Measurements from ENCODE around the gene RAET1G.

RAET1G gene

DNA sequence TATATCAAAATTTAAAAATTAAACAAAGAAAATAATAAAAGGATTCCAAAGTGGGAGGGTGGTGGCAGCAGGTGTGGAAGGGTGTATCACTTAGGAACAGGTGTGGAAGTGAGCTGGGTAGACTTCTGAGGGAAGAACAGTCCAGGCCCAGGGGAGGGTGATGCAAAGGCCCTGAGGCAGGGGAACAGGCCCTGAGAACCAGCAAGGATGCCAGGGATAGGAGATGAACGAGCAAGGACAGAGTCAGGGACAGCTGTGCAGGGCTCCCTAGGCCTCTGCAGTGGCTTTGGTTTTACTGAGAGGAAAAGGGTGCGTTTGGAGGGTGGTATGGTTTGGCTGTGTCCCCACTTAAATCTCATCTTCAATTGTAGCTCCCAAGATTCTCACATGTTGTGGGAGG lies 15.6 kb downstream of the RAET1G start:
- no peak overlapping the region for H2AFZ ChIP-seq (ENCODE audit: low read length)
- peaks cover 0 to 14% (median 0%) of the 10 kb centered on the region in 3 experiments for H3K27me3 ChIP-seq (ENCODE audit: control insufficient read depth in 3 of 3, insufficient read depth in 3 of 3, low read depth in 1 of 3, low read length in 3 of 3)
- H3K36me3 ChIP-seq (replicated peaks in 1 of 2; ENCODE audit: control insufficient read depth in 2 of 2, insufficient read depth in 2 of 2, low read length in 2 of 2) = no peaks in the 10 kb centered on the region
- H2BK12ac ChIP-seq (ENCODE audit: low read length) = no peak overlapping the region
- no peaks in the 10 kb centered on the region for H3K4me1 ChIP-seq (ENCODE audit: control insufficient read depth in 2 of 2, insufficient read depth in 1 of 2, low read depth in 1 of 2, low read length in 2 of 2)
- H2AK5ac ChIP-seq (ENCODE audit: low read depth, low read length) = no peak overlapping the region
- H3K14ac ChIP-seq (ENCODE audit: low read length) = no peak overlapping the region
- H3K23ac ChIP-seq (ENCODE audit: low read depth, low read length, poor library complexity) = no peak overlapping the region
- no peak for DNase-seq (ENCODE audit: low spot score)
- no peak overlapping the region for H3K4me2 ChIP-seq (ENCODE audit: insufficient read depth, low read length, poor library complexity, severe bottlenecking)
- no peak overlapping the region for H2BK5ac ChIP-seq (ENCODE audit: low read length)
- H2BK15ac ChIP-seq (ENCODE audit: low read length) = no peak overlapping the region
- H3K9ac ChIP-seq (ENCODE audit: low read depth, low read length, poor library complexity) = no peak overlapping the region
- H3K18ac ChIP-seq (ENCODE audit: low read length) = no peak overlapping the region
- H3K9me3 ChIP-seq (replicated peaks in 1 of 2; ENCODE audit: control insufficient read depth in 2 of 2, insufficient read depth in 1 of 2, low read depth in 1 of 2, low read length in 2 of 2) = peaks cover 0 to 8% of the 10 kb centered on the region in 2 donors
- no peak overlapping the region for H3K4ac ChIP-seq (ENCODE audit: low read length)
- H3K27ac ChIP-seq (replicated peaks; ENCODE audit: low read length) = no peak overlapping the region
- H4K91ac ChIP-seq (ENCODE audit: low read depth, low read length, poor library complexity) = no peak overlapping the region
- WGBS, 2 donors (ENCODE audit: extremely low coverage in 2 of 2, insufficient read length in 2 of 2, insufficient replicate concordance in 1 of 2) = no CpG with 5 or more reads among the region's 2 CpGs
- H3K4me3 ChIP-seq (ENCODE audit: low read length in 2 of 2) = no peak overlapping the region
- no peak overlapping the region for H2BK120ac ChIP-seq (ENCODE audit: low read depth, low read length)
- H3K79me1 ChIP-seq (ENCODE audit: low read depth, low read length) = peaks cover 3% of the 10 kb centered on the region
- no peak overlapping the region for H4K8ac ChIP-seq (ENCODE audit: low read depth, low read length)

DNA sequence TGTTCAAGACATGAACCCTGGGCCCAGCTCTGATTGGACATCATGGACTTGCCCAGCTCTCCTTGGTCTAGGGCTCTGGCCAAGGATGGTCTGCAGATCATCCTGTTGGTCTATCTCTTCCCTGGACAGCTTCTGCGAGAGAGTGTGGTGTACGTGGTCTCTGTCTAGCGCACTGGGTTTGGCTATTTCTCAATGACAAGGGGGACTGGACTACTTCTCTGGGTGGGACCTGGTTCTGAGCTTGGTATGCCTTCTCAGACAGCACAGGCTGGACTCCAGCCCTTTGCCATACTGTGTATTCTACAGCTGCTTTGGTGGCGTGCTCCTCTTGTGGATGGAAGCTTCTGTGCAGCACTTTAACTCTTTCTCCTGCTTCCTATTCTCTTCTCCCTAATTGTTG lies 16.5 kb downstream of the RAET1G start:
- H3K18ac ChIP-seq (ENCODE audit: low read length) = no peak overlapping the region
- peaks cover 3% of the 10 kb centered on the region for H3K79me1 ChIP-seq (ENCODE audit: low read depth, low read length)
- H3K9me3 ChIP-seq (replicated peaks in 1 of 2; ENCODE audit: control insufficient read depth in 2 of 2, insufficient read depth in 1 of 2, low read depth in 1 of 2, low read length in 2 of 2) = peaks cover 0 to 8% of the 10 kb centered on the region in 2 donors
- no peak overlapping the region for H3K9ac ChIP-seq (ENCODE audit: low read depth, low read length, poor library complexity)
- H3K23ac ChIP-seq (ENCODE audit: low read depth, low read length, poor library complexity) = no peak overlapping the region
- no peak overlapping the region for H2BK5ac ChIP-seq (ENCODE audit: low read length)
- H3K4me3 ChIP-seq (ENCODE audit: low read length in 2 of 2) = no peak overlapping the region
- H3K4me2 ChIP-seq (ENCODE audit: insufficient read depth, low read length, poor library complexity, severe bottlenecking) = no peak overlapping the region
- no peak overlapping the region for H2BK15ac ChIP-seq (ENCODE audit: low read length)
- no CpG with 5 or more reads among the region's 4 CpGs for whole genome bisulfite sequencing, 2 donors (ENCODE audit: extremely low coverage in 2 of 2, insufficient read length in 2 of 2, insufficient replicate concordance in 1 of 2)
- H2BK12ac ChIP-seq (ENCODE audit: low read length) = no peak overlapping the region
- H2AK5ac ChIP-seq (ENCODE audit: low read depth, low read length) = no peak overlapping the region
- no peak overlapping the region for H4K91ac ChIP-seq (ENCODE audit: low read depth, low read length, poor library complexity)
- no peak overlapping the region for H3K4ac ChIP-seq (ENCODE audit: low read length)
- H4K8ac ChIP-seq (ENCODE audit: low read depth, low read length) = no peak overlapping the region
- no peak overlapping the region for H3K14ac ChIP-seq (ENCODE audit: low read length)
- no peaks in the 10 kb centered on the region for H3K4me1 ChIP-seq (ENCODE audit: control insufficient read depth in 2 of 2, insufficient read depth in 1 of 2, low read depth in 1 of 2, low read length in 2 of 2)
- no peak overlapping the region for H2BK120ac ChIP-seq (ENCODE audit: low read depth, low read length)
- H3K36me3 ChIP-seq (replicated peaks in 1 of 2; ENCODE audit: control insufficient read depth in 2 of 2, insufficient read depth in 2 of 2, low read length in 2 of 2) = no peaks in the 10 kb centered on the region
- peaks cover 0 to 17% (median 0%) of the 10 kb centered on the region in 3 experiments for H3K27me3 ChIP-seq (ENCODE audit: control insufficient read depth in 3 of 3, insufficient read depth in 3 of 3, low read depth in 1 of 3, low read length in 3 of 3)
- no peak overlapping the region for H3K27ac ChIP-seq (replicated peaks; ENCODE audit: low read length)
- DNase-seq (ENCODE audit: low spot score) = no peak
- H2AFZ ChIP-seq (ENCODE audit: low read length) = no peak overlapping the region

DNA sequence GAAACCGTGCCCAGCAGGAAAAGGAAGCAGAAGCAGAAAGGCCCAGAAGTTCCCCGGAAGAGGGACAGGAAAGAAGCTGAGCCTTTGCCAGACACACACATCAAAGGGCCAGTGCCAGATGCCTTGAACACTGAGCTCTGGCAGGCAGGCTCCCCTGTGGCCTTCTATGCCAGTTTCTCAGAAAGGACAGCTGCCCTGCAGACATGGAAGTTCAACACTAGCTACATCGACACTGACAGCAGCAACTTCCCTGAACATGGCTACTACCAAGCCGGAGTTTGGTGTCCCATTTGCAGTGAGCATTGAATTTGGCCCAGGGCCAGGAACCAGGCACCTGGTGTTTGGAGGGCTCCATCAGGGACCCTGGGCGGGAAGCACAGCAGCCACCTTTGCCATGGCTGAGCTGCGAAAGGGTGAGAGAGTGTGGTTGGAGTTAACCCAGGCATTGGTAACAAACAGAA lies 17.0 kb downstream of the RAET1G start:
- peaks cover 3% of the 10 kb centered on the region for H3K79me1 ChIP-seq (ENCODE audit: low read depth, low read length)
- H3K9me3 ChIP-seq (replicated peaks in 1 of 2; ENCODE audit: control insufficient read depth in 2 of 2, insufficient read depth in 1 of 2, low read depth in 1 of 2, low read length in 2 of 2) = peaks cover 0 to 8% of the 10 kb centered on the region in 2 donors
- no peaks in the 10 kb centered on the region for H3K36me3 ChIP-seq (replicated peaks in 1 of 2; ENCODE audit: control insufficient read depth in 2 of 2, insufficient read depth in 2 of 2, low read length in 2 of 2)
- WGBS, 2 donors (ENCODE audit: extremely low coverage in 2 of 2, insufficient read length in 2 of 2, insufficient replicate concordance in 1 of 2) = no CpG with 5 or more reads among the region's 6 CpGs
- no peak overlapping the region for H2BK5ac ChIP-seq (ENCODE audit: low read length)
- no peak overlapping the region for H3K9ac ChIP-seq (ENCODE audit: low read depth, low read length, poor library complexity)
- H3K4ac ChIP-seq (ENCODE audit: low read length) = no peak overlapping the region
- no peak overlapping the region for H3K27ac ChIP-seq (replicated peaks; ENCODE audit: low read length)
- no peak overlapping the region for H2BK120ac ChIP-seq (ENCODE audit: low read depth, low read length)
- no peak overlapping the region for H3K18ac ChIP-seq (ENCODE audit: low read length)
- no peaks in the 10 kb centered on the region for H3K4me1 ChIP-seq (ENCODE audit: control insufficient read depth in 2 of 2, insufficient read depth in 1 of 2, low read depth in 1 of 2, low read length in 2 of 2)
- no peak overlapping the region for H2AFZ ChIP-seq (ENCODE audit: low read length)
- no peak overlapping the region for H2BK15ac ChIP-seq (ENCODE audit: low read length)
- no peak overlapping the region for H3K14ac ChIP-seq (ENCODE audit: low read length)
- H3K4me2 ChIP-seq (ENCODE audit: insufficient read depth, low read length, poor library complexity, severe bottlenecking) = no peak overlapping the region
- H3K27me3 ChIP-seq (ENCODE audit: control insufficient read depth in 3 of 3, insufficient read depth in 3 of 3, low read depth in 1 of 3, low read length in 3 of 3) = peaks cover 0 to 20% (median 0%) of the 10 kb centered on the region in 3 experiments
- H2BK12ac ChIP-seq (ENCODE audit: low read length) = no peak overlapping the region
- no peak overlapping the region for H2AK5ac ChIP-seq (ENCODE audit: low read depth, low read length)
- H3K4me3 ChIP-seq (ENCODE audit: low read length in 2 of 2) = no peak overlapping the region
- DNase-seq (ENCODE audit: low spot score) = no peak
- H3K23ac ChIP-seq (ENCODE audit: low read depth, low read length, poor library complexity) = no peak overlapping the region
- no peak overlapping the region for H4K8ac ChIP-seq (ENCODE audit: low read depth, low read length)
- H4K91ac ChIP-seq (ENCODE audit: low read depth, low read length, poor library complexity) = no peak overlapping the region

DNA sequence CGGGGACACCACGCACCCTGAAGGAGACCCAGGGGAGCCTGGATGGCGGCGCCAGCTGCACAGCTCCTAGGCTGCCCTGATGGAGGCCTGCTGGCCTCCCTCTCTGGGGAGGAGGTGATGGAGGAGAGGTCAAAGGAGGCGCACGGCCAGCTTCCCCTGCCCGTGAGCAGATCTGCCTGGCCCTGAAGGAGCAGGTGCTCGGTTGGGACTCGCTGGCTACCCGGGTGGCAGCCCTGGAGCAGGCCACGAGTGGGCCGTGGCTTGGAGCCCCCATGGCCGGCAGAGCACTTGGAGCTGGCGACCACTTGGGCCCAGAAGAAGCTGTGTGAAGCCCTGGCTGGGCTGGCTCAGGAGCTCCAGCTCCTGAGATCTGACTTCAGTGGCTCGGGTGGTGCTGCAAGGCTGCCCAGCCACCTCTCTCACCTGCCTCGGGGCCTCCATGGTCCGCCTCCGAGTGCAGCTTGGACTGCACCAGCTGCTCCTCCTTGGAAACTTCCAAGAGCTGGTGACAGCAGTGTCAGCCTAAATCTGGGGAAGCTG lies 17.5 kb downstream of the RAET1G start:
- H2AK5ac ChIP-seq (ENCODE audit: low read depth, low read length) = peak overlapping the region; percentile 75
- peaks cover 0 to 8% of the 10 kb centered on the region in 2 donors for H3K9me3 ChIP-seq (replicated peaks in 1 of 2; ENCODE audit: control insufficient read depth in 2 of 2, insufficient read depth in 1 of 2, low read depth in 1 of 2, low read length in 2 of 2)
- no peaks in the 10 kb centered on the region for H3K4me1 ChIP-seq (ENCODE audit: control insufficient read depth in 2 of 2, insufficient read depth in 1 of 2, low read depth in 1 of 2, low read length in 2 of 2)
- H2AFZ ChIP-seq (ENCODE audit: low read length) = no peak overlapping the region
- no peak for DNase-seq (ENCODE audit: low spot score)
- no peaks in the 10 kb centered on the region for H3K36me3 ChIP-seq (replicated peaks in 1 of 2; ENCODE audit: control insufficient read depth in 2 of 2, insufficient read depth in 2 of 2, low read length in 2 of 2)
- no peak overlapping the region for H2BK5ac ChIP-seq (ENCODE audit: low read length)
- H3K4ac ChIP-seq (ENCODE audit: low read length) = no peak overlapping the region
- no peak overlapping the region for H3K23ac ChIP-seq (ENCODE audit: low read depth, low read length, poor library complexity)
- H3K27ac ChIP-seq (replicated peaks; ENCODE audit: low read length) = no peak overlapping the region
- no peak overlapping the region for H4K91ac ChIP-seq (ENCODE audit: low read depth, low read length, poor library complexity)
- no peak overlapping the region for H3K9ac ChIP-seq (ENCODE audit: low read depth, low read length, poor library complexity)
- no peak overlapping the region for H3K4me3 ChIP-seq (ENCODE audit: low read length in 2 of 2)
- peak overlapping the region; percentile 28 for H3K18ac ChIP-seq (ENCODE audit: low read length)
- peak overlapping the region; percentile 71 for H2BK15ac ChIP-seq (ENCODE audit: low read length)
- no CpG with 5 or more reads among the region's 18 CpGs for WGBS, 2 donors (ENCODE audit: extremely low coverage in 2 of 2, insufficient read length in 2 of 2, insufficient replicate concordance in 1 of 2)
- no peak overlapping the region for H4K8ac ChIP-seq (ENCODE audit: low read depth, low read length)
- peak overlapping the region; percentile 82 for H3K14ac ChIP-seq (ENCODE audit: low read length)
- peaks cover 0 to 20% (median 0%) of the 10 kb centered on the region in 3 experiments for H3K27me3 ChIP-seq (ENCODE audit: control insufficient read depth in 3 of 3, insufficient read depth in 3 of 3, low read depth in 1 of 3, low read length in 3 of 3)
- no peak overlapping the region for H3K4me2 ChIP-seq (ENCODE audit: insufficient read depth, low read length, poor library complexity, severe bottlenecking)
- H2BK12ac ChIP-seq (ENCODE audit: low read length) = peak overlapping the region; percentile 10
- H2BK120ac ChIP-seq (ENCODE audit: low read depth, low read length) = no peak overlapping the region
- H3K79me1 ChIP-seq (ENCODE audit: low read depth, low read length) = peaks cover 3% of the 10 kb centered on the region
